ENCODE results near the gene BRPF3.
"Not testable (repeated sequence)": the region's sequence is repeated elsewhere in the genome, so short reads cannot be mapped to it uniquely, and the experiment has no call there.

The BRPF3 gene

GRCh38 chr6:36210182-36210581 is 13.6 kb downstream of the BRPF3 start:
- DNase-seq (ENCODE audit: low spot score in 2 of 2), result no peak
- no peaks in the 10 kb centered on the region for H3K4me1 ChIP-seq
- no peaks in the 10 kb centered on the region for H3K9me3 ChIP-seq
- H3K36me3 ChIP-seq (replicated peaks), result peaks cover 79% of the 10 kb centered on the region
- no peaks in the 10 kb centered on the region for H3K27me3 ChIP-seq (ENCODE audit: low read depth)
- in situ Hi-C loops (cut with MboI; ENCODE audit: low sequenced_read_pairs), result no loop called here
- H3K4me3 ChIP-seq, result no peak overlapping the region

GRCh38 chr6:36210886-36211595 is 14.5 kb downstream of the BRPF3 start:
- Histone ChIP-seq H3K27me3 (ENCODE audit: low read depth) (no peaks in the 10 kb centered on the region), H3K4me1 (no peaks in the 10 kb centered on the region), H3K9me3 (no peaks in the 10 kb centered on the region), H3K36me3 (replicated peaks) (peaks cover 79% of the 10 kb centered on the region), H3K4me3 (no peak overlapping the region)
- in situ Hi-C loops (cut with MboI; ENCODE audit: low sequenced_read_pairs), result no loop called here
- DNase-seq (ENCODE audit: low spot score in 2 of 2), result no peak

DNA sequence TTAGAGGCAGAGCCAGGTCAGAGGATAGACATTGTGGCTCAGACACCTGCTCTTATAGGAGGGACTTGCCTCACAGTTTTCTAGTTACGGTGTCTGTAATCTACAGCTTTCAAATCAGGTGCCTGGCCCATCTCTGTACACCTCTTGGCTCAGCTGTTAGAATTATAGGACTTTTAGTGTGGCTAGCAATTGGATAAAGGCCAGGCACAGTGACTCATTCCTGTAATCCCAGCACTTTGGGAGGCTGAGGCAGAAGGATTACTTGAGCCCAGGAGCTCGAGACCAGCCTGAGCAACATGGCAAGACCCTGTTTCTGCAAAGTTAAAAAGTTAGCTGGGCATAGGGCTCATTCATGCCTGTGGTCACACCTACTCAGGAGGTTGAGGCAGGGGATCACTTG is 20.0 kb downstream of the BRPF3 start:
- in situ Hi-C loops (cut with MboI; ENCODE audit: low sequenced_read_pairs), result no loop called here
- no peaks in the 10 kb centered on the region for H3K9me3 ChIP-seq
- no peaks in the 10 kb centered on the region for H3K4me1 ChIP-seq
- H3K4me3 ChIP-seq, result no peak overlapping the region
- H3K27me3 ChIP-seq (ENCODE audit: low read depth), result no peaks in the 10 kb centered on the region
- no peak for DNase-seq (ENCODE audit: low spot score in 2 of 2)
- peaks cover 61% of the 10 kb centered on the region for H3K36me3 ChIP-seq (replicated peaks)

DNA sequence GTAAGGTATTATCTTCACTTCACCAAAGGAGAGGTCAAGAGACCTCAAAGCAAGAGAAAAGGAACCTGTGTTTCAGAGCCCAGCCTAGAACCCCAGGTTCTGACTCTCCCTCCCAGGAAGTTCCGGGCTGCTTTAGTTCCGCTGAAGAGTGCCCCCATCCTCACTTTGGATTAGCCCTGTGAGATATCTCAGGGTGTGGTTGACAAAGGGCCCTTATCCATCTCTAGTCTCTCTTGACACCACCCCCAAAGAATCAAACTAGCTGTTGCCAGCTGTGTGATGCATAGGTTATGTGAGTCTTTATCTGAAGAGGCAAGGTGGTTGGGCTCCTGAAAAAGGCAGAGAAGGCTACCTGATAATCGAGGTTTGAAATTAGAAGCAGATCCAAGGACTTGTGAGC is 20.6 kb downstream of the BRPF3 start:
- Histone ChIP-seq H3K4me3 (no peak overlapping the region), H3K27me3 (ENCODE audit: low read depth) (no peaks in the 10 kb centered on the region), H3K4me1 (no peaks in the 10 kb centered on the region), H3K9me3 (no peaks in the 10 kb centered on the region), H3K36me3 (replicated peaks) (peaks cover 57% of the 10 kb centered on the region)
- no peak for DNase-seq (ENCODE audit: low spot score in 2 of 2)
- in situ Hi-C loops (cut with MboI; ENCODE audit: low sequenced_read_pairs), result no loop called here

- no peaks in the 10 kb centered on the region for H3K9me3 ChIP-seq
- no peaks in the 10 kb centered on the region for H3K27me3 ChIP-seq (ENCODE audit: low read depth)
- no peak for DNase-seq (ENCODE audit: low spot score in 2 of 2)
- in situ Hi-C loops (cut with MboI; ENCODE audit: low sequenced_read_pairs), result no loop called here
- no peak overlapping the region for H3K4me3 ChIP-seq
- H3K4me1 ChIP-seq, result no peaks in the 10 kb centered on the region
- H3K36me3 ChIP-seq (replicated peaks), result peaks cover 62% of the 10 kb centered on the region
Observed at GRCh38 chr6:36217946-36218345, 21.4 kb downstream of the BRPF3 start.

DNA sequence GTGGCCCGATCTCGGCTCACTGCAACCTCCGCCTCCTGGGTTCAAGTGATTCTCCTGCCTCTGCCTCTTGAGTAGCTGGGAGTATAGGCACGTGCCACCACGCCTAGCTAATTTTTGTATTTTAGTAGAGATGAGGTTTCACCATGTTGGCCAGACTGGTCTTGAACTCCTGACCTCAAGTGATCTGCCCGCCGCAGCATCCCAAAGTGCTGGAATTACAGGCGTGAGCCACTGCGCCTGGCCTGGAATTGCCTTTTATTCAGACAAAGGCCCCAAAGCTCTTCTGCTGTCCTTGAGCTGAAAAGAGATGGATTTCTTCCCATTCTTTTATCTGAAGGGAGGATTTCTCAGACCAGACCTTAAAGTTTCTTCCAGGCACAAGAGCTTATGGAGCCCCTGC is 22.0 kb downstream of the BRPF3 start:
- H3K27me3 ChIP-seq (ENCODE audit: low read depth); in situ Hi-C loops (cut with MboI; ENCODE audit: low sequenced_read_pairs); H3K4me3 ChIP-seq; DNase-seq (ENCODE audit: low spot score in 2 of 2); H3K9me3 ChIP-seq; H3K4me1 ChIP-seq: not testable (repeated sequence)
- peaks cover 62% of the 10 kb centered on the region for H3K36me3 ChIP-seq (replicated peaks)

DNA sequence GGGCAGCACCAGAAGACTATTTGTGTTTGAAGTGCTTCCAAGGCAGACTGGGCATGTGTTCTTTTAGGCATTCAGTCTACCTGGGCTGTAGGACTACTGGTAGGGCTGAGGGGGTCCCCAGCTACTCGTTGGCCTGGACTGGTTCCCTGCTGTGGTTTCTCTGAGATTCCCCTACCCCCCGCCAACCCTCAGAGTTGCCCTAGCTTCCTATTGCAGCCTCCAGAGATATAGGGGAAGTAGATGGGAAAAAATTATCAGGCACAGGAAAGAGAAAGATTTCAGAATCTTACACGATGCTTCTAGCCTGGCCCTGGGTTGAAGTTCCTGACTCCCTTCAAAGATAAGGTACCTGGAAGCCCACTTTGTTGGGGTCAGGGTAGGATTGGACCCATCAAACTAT is 22.5 kb downstream of the BRPF3 start:
- H3K4me1 ChIP-seq, result no peaks in the 10 kb centered on the region
- no peak for DNase-seq (ENCODE audit: low spot score in 2 of 2)
- H3K27me3 ChIP-seq (ENCODE audit: low read depth), result no peaks in the 10 kb centered on the region
- in situ Hi-C loops (cut with MboI; ENCODE audit: low sequenced_read_pairs), result no loop called here
- no peak overlapping the region for H3K4me3 ChIP-seq
- H3K36me3 ChIP-seq (replicated peaks), result peaks cover 60% of the 10 kb centered on the region
- H3K9me3 ChIP-seq, result no peaks in the 10 kb centered on the region

- peaks cover 6% of the 10 kb centered on the region; the same call in 1 of the 2 replicates for H3K4me1 ChIP-seq
- no peaks in the 10 kb centered on the region for H3K27me3 ChIP-seq (ENCODE audit: low read depth)
- in situ Hi-C loops (cut with MboI; ENCODE audit: low sequenced_read_pairs), result no loop called here
- no peaks in the 10 kb centered on the region for H3K9me3 ChIP-seq
- no peak for DNase-seq (ENCODE audit: low spot score in 2 of 2)
- H3K4me3 ChIP-seq, result no peak overlapping the region
- peaks cover 53% of the 10 kb centered on the region for H3K36me3 ChIP-seq (replicated peaks)
Observed at GRCh38 chr6:36220226-36220625, 23.7 kb downstream of the BRPF3 start.

- no peak for DNase-seq (ENCODE audit: low spot score in 2 of 2)
- Histone ChIP-seq H3K4me3 (no peak overlapping the region), H3K36me3 (replicated peaks) (peaks cover 48% of the 10 kb centered on the region), H3K4me1 (peaks cover 20% of the 10 kb centered on the region), H3K27me3 (ENCODE audit: low read depth) (no peaks in the 10 kb centered on the region), H3K9me3 (no peaks in the 10 kb centered on the region)
- in situ Hi-C loops (cut with MboI; ENCODE audit: low sequenced_read_pairs), result no loop called here
Observed at GRCh38 chr6:36221674-36222073, 25.1 kb downstream of the BRPF3 start.

DNA sequence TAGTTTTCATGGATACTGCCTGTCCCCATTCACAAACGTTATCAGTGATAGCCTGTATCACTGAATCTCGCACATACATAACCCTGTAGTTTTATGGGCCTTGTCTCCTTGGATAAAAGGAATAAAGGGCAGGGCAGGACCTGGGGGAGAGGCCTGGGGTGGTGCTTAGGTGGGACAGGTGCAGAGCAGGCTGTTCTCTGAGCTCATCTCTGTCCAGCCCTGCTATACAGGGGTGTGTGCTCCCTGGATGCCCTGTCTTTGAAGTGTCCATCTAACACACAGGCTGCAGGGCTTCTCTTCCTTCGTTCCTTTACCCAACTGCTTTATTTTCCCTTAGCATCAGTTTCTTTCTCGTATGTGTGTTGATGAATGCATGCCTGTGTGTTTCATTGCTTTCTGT is 26.4 kb downstream of the BRPF3 start:
- no peak for DNase-seq (ENCODE audit: low spot score in 2 of 2)
- no peak overlapping the region for H3K4me3 ChIP-seq
- no peaks in the 10 kb centered on the region for H3K27me3 ChIP-seq (ENCODE audit: low read depth)
- H3K36me3 ChIP-seq (replicated peaks), result peaks cover 42% of the 10 kb centered on the region
- in situ Hi-C loops (cut with MboI; ENCODE audit: low sequenced_read_pairs), result no loop called here
- H3K9me3 ChIP-seq, result no peaks in the 10 kb centered on the region
- peaks cover 33% of the 10 kb centered on the region for H3K4me1 ChIP-seq

- H3K36me3 ChIP-seq (replicated peaks), result peaks cover 41% of the 10 kb centered on the region
- peaks cover 33% of the 10 kb centered on the region for H3K4me1 ChIP-seq
- DNase-seq (ENCODE audit: low spot score in 2 of 2), result no peak
- in situ Hi-C loops (cut with MboI; ENCODE audit: low sequenced_read_pairs), result no loop called here
- H3K9me3 ChIP-seq, result no peaks in the 10 kb centered on the region
- no peaks in the 10 kb centered on the region for H3K27me3 ChIP-seq (ENCODE audit: low read depth)
- H3K4me3 ChIP-seq, result no peak overlapping the region
Observed at GRCh38 chr6:36223706-36224105, 27.2 kb downstream of the BRPF3 start.

GRCh38 chr6:36224918-36225461 is 28.4 kb downstream of the BRPF3 start:
- Histone ChIP-seq H3K36me3 (replicated peaks) (peaks cover 37% of the 10 kb centered on the region), H3K27me3 (ENCODE audit: low read depth) (no peaks in the 10 kb centered on the region), H3K4me3 (no peak overlapping the region), H3K4me1 (peaks cover 33% of the 10 kb centered on the region), H3K9me3 (no peaks in the 10 kb centered on the region)
- in situ Hi-C loops (cut with MboI; ENCODE audit: low sequenced_read_pairs), result no loop called here
- DNase-seq (ENCODE audit: low spot score in 2 of 2), result no peak

DNA sequence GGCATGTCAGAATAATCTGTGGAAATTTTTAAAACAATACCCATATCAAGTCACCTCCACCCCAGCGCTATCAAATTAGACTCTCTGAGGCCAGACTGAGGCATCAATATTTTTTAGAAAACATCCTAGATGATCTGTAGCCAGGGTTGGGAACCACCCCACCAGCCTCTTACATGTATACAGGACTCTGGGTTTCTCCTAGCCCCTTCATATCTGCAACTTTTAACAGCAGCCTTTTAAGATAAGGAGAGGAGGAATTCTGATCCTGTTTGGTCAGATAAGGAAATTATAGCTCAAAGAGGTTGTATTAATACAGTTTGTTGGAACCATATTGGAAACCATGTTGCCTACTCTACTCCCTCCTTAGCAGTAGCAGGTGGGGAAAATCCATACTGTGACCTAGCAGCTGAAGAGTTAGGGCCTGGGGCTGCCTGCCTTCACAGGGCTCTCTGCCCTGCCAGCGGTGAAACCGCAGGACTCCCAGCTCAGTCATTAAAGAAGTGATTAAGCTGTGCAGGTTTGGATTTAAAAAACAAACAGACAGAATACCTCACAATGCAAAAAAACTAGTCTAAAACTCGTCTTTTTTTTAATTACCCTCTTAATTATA is 30.0 kb downstream of the BRPF3 start:
- peak in 1 of 2 experiments; percentile 40 for DNase-seq (ENCODE audit: low spot score in 2 of 2)
- in situ Hi-C loops (cut with MboI; ENCODE audit: low sequenced_read_pairs), result no loop called here
- H3K36me3 ChIP-seq (replicated peaks), result peaks cover 39% of the 10 kb centered on the region
- no peak overlapping the region for H3K4me3 ChIP-seq
- no peaks in the 10 kb centered on the region for H3K27me3 ChIP-seq (ENCODE audit: low read depth)
- peaks cover 33% of the 10 kb centered on the region for H3K4me1 ChIP-seq
- H3K9me3 ChIP-seq, result no peaks in the 10 kb centered on the region

- H3K4me3 ChIP-seq, result no peak overlapping the region
- H3K27me3 ChIP-seq (ENCODE audit: low read depth), result no peaks in the 10 kb centered on the region
- in situ Hi-C loops (cut with MboI; ENCODE audit: low sequenced_read_pairs), result no loop called here
- H3K36me3 ChIP-seq (replicated peaks), result peaks cover 33% of the 10 kb centered on the region
- H3K9me3 ChIP-seq, result no peaks in the 10 kb centered on the region
- DNase-seq (ENCODE audit: low spot score in 2 of 2), result peak; percentile 72 to 78
- peaks cover 33% of the 10 kb centered on the region for H3K4me1 ChIP-seq
Observed at GRCh38 chr6:36227379-36228228, 31.1 kb downstream of the BRPF3 start.

Measured in HAP-1 (cell line).